Measurements from ENCODE around the gene GPR39.

GPR39 gene

DNA sequence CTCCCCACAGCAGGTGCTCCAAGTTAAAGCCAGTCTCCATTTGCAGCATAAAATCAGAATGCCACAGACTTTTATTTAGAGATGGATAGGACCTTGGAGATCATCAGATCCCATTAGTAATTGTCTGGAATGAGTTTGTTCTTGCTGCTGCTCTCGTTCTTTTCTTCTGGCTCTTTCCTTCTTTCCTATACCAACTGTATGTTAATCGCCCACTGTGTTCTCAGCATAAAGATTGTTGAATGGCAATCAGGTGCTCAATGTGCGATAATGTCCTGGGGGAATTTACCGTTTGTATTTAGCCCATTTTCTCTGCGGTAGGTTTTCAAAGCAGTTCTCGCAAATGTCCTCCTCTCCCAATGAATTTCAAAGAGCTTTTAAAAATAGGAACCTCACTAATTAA, 3.3 kb downstream of the GPR39 start:
- Histone ChIP-seq H3K4me3 (ENCODE audit: low read depth, low read length) (no peak overlapping the region), H3K27ac (no peak overlapping the region)

GRCh38 chr2:132420816-132421805, 4.5 kb downstream of the GPR39 start:
- Histone ChIP-seq H3K4me3 (ENCODE audit: low read depth, low read length) (no peak overlapping the region), H3K27ac (no peak overlapping the region), H3K4me1 (no peaks in the 10 kb centered on the region), H2AFZ (no peak overlapping the region), H3K27me3 (ENCODE audit: control insufficient read depth, insufficient read depth, low read length) (no peaks in the 10 kb centered on the region), H3K4me2 (ENCODE audit: low read length) (no peak overlapping the region), H3K9ac (no peak overlapping the region), H3K9me3 (ENCODE audit: control insufficient read depth, low read length) (no peaks in the 10 kb centered on the region), H3K79me2 (no peaks in the 10 kb centered on the region), H3K36me3 (ENCODE audit: control insufficient read depth, insufficient read depth, low read length) (no peaks in the 10 kb centered on the region)
- TF ChIP-seq CTCF (IDR thresholded peaks at IDR 0.05) = no peak

More for the DNA sequence above, 3.3 kb downstream of the GPR39 start:
- H3K9ac ChIP-seq = no peak overlapping the region
- no peak overlapping the region for H3K4me2 ChIP-seq (ENCODE audit: low read length)
- no peak overlapping the region for H2AFZ ChIP-seq
- peaks cover 3% of the 10 kb centered on the region for H3K4me1 ChIP-seq
- H3K9me3 ChIP-seq (ENCODE audit: control insufficient read depth, low read length) = no peaks in the 10 kb centered on the region
- H3K79me2 ChIP-seq = no peaks in the 10 kb centered on the region
- H3K27me3 ChIP-seq (ENCODE audit: control insufficient read depth, insufficient read depth, low read length) = no peaks in the 10 kb centered on the region
- TF ChIP-seq CTCF (IDR thresholded peaks at IDR 0.05) = no peak
- no peaks in the 10 kb centered on the region for H3K36me3 ChIP-seq (ENCODE audit: control insufficient read depth, insufficient read depth, low read length)

DNA sequence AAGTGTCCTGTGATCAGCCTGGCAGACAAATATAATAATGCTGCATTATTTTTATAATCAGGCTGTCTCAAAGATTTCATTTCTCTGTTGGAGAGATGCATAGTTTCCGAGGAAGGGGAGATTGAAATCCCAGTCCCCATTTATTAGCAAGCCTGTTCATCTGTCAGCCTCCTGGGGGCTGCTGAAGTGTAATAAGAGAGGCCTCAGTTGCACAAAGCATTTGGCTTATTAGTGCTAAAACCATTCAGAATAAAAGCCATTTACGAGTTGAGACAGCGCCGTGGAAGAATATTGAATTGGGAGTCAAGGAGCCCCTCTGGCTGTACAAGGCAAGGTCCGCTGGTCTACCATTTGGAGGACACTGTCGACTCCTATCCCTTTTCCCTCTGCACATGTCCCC, 6.1 kb downstream of the GPR39 start:
- H3K4me1 ChIP-seq = no peaks in the 10 kb centered on the region
- no peak overlapping the region for H3K4me3 ChIP-seq (ENCODE audit: low read depth, low read length)
- no peaks in the 10 kb centered on the region for H3K27me3 ChIP-seq (ENCODE audit: control insufficient read depth, insufficient read depth, low read length)
- no peak overlapping the region for H2AFZ ChIP-seq
- no peak overlapping the region for H3K4me2 ChIP-seq (ENCODE audit: low read length)
- H3K36me3 ChIP-seq (ENCODE audit: control insufficient read depth, insufficient read depth, low read length) = no peaks in the 10 kb centered on the region
- H3K79me2 ChIP-seq = no peaks in the 10 kb centered on the region
- no peak for TF ChIP-seq CTCF (IDR thresholded peaks at IDR 0.05)
- H3K9me3 ChIP-seq (ENCODE audit: control insufficient read depth, low read length) = no peaks in the 10 kb centered on the region
- H3K9ac ChIP-seq = no peak overlapping the region
- H3K27ac ChIP-seq = no peak overlapping the region

DNA sequence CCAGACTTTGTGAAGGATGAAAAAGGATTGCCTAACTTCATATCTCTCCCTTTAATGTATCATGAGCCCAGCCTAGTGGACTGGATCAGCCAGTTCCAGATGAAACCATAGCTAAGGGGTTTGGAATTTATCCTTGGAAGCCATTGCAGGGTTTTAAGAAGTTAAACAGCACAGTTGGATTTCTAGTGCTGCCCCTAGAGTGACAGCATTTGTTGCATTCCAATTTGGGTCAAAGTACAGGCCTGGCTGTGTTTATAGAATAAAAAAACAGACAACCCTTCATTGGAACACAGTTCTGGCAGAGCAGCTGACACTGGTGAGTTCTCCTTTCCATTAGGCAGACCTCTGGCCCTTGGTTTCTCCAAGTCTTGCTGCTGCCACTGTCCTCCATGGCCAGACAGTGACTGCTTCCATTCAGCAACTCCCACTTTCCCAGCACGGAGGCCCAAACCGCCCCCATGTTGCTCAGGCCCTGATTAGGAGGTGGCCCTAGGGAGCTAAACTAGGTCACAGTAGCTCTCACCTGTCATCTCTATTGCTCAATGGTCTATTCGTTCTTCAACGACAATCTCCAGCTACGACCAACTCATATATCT, 8.0 kb downstream of the GPR39 start:
- Histone ChIP-seq H3K27ac (no peak overlapping the region), H3K9ac (no peak overlapping the region), H2AFZ (no peak overlapping the region), H3K4me3 (ENCODE audit: low read depth, low read length) (no peak overlapping the region), H3K79me2 (no peaks in the 10 kb centered on the region), H3K36me3 (ENCODE audit: control insufficient read depth, insufficient read depth, low read length) (no peaks in the 10 kb centered on the region), H3K27me3 (ENCODE audit: control insufficient read depth, insufficient read depth, low read length) (no peaks in the 10 kb centered on the region), H3K9me3 (ENCODE audit: control insufficient read depth, low read length) (no peaks in the 10 kb centered on the region), H3K4me1 (no peaks in the 10 kb centered on the region), H3K4me2 (ENCODE audit: low read length) (no peak overlapping the region)
- TF ChIP-seq CTCF (IDR thresholded peaks at IDR 0.05) = no peak
